Fibroblast of skin of abdomen (primary cell): ENCODE data around the gene AIFM3.

Experiments used
- DNase-seq: peaks from one replicate; pipeline ENCODE4 v3.0.0-alpha.2; 2013

The AIFM3 gene

DNA sequence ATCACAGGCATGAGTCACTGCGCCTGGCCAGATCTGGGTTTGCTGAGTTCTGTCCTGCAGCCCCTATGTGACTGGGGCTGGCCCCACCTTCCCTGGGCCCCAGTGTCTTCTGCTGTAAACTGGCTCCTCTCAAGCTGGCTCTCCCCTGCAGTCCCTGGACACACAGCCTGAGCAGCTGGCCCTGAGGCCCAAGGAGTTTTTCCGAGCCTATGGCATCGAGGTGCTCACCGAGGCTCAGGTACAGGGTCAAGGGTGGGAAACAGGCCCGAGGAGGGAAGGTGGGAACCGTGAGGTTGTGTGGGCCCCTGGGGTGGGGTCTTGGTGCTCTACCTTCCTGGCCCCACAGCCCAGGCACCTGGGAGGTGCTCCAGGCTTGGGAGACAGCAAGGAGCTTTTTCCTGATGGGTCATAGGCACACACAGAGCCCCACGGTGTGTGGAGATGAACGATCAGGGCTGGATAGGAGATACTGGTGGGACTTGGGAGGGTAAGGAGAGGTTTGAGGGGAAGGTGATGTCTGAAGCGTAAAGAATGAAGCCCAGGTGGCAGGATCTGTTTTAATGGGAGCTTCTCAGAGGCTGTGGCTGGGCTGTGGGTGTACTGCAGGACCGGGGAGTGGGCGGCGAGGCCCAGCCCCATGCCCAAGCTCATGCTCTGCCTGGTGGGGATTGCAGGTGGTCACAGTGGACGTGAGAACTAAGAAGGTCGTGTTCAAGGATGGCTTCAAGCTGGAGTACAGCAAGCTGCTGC is 8.7 kb downstream of the AIFM3 start:
- no peak for DNase-seq

DNA sequence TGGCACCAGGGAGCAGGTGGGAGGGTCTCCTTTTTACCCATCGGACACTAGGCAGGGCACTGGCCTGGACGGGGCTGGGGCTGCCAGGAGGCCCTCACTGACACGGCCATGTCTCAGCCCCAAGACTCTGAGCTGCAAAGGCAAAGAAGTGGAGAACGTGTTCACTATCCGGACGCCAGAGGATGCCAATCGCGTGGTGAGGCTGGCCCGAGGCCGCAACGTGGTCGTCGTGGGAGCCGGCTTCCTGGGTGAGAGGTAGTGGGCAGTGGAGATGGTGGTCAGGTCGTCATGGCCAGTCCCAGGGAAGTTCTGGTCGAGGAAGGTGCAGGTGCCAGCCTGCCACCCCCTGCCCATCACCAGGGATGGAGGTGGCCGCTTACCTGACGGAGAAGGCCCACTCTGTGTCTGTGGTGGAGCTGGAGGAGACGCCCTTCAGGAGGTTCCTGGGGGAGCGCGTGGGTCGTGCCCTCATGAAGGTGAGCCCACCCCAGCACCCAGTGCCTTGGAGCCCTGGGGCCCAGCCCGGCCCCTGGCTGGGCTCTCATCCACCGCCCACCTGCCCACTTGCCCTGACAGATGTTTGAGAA is 9.3 kb downstream of the AIFM3 start:
- no peak for DNase-seq

DNA sequence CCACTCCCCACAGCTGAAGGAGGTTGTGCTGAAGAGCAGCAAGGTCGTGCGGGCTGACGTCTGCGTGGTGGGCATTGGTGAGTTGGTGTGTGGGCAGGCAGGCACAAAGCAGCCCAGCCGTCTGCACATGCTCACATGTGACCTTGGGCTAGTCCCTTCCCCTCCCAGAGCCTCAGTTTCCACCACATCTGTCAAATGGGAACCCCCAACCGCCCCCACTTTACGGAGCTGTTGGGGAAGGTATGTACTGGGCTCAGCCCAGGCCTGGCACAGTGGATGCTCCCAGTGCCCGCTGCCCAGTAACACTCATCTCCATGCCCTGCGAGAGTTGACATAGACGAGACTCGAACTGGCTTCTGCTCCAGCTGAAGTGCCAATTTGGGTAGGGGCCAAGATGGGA is 10.0 kb downstream of the AIFM3 start:
- DNase-seq = no peak

DNA sequence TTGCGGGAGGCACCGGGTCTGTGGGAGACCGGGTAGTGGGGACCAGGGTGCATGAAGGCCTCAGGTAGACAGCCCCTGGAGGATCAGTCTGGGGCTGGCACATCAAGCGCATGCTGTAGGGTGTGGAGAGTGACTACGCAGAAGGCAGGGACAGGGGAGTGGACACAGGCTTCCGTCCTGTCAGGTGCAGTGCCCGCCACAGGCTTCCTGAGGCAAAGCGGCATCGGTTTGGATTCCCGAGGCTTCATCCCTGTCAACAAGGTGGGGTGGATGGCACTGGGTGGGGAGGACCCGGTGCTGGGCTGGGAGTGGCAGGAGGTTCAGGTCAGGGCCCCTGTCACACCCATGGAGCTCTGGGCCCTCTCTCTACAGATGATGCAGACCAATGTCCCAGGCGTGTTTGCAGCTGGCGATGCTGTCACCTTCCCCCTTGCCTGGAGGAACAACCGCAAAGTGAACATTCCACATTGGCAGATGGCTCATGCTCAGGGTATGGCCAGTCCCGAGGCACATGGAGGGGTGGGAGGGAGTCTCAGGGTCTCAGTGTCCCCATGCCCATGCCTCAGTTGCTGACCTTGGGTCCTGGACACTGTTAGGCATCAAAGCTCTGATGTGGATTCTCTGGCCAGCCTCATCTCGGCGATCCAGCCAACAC is 10.6 kb downstream of the AIFM3 start:
- no peak for DNase-seq

DNA sequence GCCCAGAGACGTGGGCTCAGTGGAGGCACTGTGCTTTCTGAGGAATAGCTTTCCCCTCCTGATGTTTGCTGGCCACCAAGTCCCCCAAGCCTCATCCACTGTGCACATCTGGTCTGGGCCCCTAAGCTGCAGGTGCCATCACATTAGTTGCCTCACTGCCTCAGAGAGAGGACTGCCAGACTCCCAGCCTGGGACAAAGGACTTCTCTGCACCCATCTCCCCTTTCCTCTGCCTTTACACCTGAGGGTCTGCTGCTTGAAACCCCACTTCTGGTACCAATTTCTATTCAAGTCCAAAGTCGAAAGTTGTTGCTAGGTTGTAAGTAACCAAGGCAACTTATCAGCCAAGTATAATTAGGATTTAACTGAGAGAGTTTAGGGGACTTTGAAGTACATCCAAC is 11.4 kb downstream of the AIFM3 start:
- DNase-seq = no peak

DNA sequence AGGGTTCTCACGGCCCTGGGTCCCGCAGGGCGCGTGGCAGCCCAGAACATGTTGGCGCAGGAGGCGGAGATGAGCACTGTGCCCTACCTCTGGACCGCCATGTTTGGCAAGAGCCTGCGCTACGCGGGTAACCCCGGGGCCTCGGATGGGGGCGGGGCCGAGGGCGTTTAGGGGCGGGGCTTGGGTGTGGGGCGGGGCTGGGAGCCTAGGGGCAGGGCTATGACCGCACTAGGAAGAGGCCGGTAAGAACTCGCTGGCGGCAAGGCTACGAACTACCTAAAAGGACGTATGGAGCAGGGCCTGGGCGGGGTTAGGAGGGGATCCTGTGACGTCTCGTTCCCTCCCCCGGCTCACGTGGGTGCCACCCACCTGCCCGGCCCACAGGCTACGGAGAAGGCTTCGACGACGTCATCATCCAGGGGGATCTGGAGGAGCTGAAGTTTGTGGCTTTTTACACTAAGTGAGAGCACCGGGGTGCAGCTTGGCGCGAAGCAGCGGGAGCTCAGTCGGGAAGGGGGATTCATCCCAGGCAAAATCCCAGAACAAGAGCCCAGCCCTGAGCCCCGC is 12.3 kb downstream of the AIFM3 start:
- DNase-seq = peak; percentile 74

DNA sequence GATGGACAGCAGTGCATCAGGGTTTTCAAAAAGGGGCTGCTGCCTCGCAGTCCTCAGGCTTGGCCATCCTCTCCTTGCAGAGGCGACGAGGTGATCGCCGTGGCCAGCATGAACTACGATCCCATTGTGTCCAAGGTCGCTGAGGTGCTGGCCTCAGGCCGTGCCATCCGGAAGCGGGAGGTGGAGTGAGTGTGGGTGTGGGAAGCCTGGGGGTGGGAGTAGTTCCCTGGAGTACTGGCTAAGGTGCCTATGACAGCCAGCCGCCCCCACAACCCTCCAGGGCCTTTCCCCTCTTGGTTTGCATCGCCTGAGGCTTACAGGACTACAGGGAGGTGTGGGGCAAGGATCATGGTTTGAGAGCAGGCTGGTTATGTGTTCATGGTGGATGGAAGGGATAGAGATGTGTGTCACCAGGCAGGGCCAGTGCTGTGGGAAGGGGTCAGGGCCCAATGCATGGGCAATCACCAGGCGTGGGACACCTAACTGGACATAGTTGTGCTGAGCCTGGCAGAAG is 12.9 kb downstream of the AIFM3 start:
- no peak for DNase-seq

DNA sequence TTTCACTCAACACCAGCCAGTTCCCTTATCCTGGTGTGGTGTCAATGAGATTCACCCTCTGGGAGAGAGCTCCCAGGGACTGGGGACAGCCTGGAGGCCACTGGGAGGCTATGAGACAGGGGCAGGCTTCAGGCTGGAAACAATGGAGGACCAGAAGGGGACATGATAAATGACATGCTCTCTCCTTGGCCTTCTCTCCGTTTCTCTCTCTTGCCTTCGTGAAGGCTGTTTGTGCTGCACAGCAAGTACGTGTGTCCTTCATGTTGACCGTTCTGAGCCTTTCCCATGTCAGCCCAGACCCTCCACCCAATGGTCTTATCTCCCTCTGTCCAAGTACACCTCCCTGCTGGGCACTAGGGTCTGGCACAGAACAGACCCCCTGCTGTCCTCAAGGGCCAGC is 13.5 kb downstream of the AIFM3 start:
- no peak for DNase-seq

DNA sequence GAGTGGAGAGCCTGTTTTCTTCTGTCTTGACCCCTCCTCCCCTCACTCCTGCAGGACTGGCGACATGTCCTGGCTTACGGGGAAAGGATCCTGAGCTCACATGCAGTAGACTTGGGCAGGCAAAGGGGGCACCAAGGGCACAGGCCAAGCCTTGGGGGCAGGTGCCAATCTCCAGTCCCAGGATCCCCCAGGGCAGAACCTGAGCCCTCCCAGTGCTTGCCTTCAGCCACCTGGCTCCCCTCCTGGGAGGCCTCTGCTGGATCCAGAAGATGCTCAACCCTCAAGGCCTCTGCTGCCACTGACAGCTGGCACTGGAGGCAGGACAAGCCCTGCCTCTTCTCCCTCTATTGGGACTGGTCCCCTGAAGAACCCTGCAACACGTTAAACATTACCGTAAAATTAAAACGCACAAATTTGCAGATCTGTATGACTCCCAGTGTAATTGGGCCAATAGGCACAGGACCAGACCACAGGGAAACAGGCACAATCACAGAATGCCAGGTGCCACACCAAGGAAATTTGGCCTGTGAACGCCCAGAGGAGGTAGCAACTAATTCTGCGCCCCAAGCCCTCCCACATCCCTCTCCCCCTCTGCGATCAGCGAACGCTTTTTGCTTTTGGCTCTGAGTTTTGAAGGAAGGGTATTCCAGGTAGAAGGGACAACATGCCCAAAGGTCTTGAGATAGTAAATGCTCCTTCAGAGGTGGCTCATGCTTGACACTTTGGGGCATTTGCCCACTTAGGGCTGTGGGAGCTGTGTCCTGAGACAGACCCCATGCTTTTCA is 14.1 kb downstream of the AIFM3 start:
- no peak for DNase-seq

DNA sequence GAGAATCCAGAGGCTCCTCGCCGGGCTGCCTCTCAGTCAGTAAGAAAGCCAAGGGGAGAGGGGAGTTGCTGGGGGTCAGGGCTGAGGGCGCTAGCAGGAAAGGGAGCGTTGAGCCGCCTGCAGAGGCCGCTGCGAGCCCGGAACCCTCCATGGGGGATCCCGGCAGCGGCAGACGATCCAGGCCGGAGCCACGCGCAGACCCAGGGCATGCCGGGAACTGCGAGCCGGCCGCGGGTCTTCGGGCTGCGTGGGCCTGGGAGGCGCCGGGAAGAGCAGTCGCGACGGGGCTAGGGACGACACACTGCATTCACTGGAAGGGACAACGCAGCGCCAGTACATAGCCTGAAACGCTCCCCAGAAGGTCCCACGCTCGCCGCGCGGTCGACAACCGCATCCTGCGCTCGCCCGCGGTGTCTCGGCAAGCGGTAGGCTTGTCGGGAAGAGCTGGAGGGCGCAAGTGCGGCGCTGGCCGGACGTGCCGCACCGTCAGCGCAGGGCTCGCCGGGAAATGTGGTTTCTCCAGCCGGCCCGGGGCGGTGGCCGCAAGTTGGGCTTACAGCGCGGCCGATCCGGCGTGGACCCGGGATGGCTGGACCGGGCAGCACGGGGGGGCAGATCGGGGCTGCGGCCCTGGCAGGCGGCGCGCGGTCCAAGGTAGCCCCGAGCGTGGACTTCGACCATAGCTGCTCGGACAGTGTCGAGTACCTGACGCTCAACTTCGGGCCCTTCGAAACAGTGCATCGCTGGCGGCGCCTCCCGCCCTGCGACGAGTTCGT is 14.9 kb downstream of the AIFM3 start, which contains the start of gene LZTR1:
TSS of gene LZTR1 (plus strand) at position 511 of the 776 bp plus-strand sequence. CDS start at position 586, 75 bp downstream.
- peak; percentile 77 for DNase-seq

DNA sequence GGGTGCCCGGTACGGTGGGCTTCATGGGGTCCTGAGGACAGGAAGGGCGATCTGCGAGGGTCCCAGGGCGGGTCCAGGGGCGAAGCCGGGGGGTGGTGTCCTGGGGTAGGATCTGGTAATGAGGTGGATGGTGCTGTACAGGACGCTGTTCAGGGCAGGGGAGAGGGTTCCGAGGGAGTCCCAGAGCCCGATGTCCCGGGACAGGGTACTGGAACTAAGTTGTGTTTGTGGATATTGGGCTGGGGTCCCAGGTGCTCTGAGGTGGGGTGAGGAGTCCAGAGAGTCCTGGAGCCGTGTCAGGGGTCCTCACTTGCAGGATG is 15.5 kb downstream of the AIFM3 start:
- DNase-seq = no peak

DNA sequence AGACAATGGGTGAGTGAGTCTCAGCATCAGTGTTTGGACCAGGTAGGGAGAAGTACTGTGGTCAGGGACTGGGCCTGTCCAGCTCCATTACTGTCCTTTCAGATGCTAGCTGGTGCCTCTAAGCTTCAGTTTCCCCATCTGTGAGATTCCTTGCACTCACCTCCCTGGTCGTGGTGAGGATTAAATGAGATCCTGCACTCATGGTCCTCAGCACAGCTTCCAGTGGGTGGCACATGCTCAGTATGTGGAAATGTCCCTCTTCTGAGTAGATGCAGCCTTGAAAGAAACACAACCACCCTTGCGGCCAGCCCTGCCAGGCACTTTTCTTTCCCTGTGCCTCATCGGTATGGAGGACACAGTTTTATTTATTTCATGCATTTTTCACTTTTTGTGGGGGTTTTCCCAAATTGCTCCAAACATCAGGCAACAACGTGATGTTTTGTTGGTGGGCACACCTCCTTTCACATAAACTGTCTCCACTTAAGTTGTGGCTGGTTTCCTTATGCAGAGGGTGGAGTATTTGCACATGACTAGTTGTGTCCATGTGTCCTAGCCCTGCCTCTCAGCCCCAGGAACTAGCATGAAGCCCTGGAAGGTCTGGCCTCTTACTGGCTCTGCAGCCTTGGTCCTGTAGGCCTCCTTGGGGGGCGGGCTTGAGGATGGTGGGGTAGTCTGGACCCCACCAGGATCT is 16.2 kb downstream of the AIFM3 start:
- DNase-seq = no peak

DNA sequence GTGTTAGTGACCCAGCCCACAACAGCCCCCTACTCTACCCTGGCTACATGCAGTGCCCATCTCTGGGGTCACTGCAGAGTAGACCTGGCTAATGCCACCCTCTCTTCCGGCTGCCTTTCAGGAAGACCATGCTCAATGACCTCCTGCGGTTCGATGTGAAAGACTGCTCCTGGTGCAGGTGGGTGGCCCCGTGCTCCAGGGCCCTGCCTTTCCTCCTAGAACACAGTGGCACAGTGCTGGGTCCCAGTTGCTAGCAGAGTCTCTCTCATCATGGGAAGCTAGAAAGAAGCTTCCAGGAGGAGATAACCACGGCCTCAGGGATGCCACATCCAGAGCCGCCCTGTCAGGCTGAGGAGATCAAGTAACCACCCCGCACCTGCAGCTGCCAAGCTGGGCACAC is 18.7 kb downstream of the AIFM3 start:
- DNase-seq = no peak

DNA sequence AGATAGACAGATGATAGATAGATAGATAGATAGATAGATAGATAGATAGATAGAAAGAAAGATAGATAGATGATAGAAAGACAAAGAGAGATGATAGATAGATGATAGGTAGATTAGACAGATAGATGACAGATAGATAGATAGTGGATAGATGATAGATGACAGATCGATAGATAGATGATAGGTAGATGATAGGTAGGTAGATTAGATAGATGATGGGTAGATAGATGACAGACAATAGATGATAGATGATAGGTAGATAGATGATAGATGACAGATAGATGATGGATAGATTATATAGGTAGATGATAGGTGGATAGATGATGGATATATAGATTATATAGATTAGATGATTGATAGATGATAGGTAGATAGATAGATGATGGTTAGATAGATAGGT is 19.3 kb downstream of the AIFM3 start:
- DNase-seq = no peak

DNA sequence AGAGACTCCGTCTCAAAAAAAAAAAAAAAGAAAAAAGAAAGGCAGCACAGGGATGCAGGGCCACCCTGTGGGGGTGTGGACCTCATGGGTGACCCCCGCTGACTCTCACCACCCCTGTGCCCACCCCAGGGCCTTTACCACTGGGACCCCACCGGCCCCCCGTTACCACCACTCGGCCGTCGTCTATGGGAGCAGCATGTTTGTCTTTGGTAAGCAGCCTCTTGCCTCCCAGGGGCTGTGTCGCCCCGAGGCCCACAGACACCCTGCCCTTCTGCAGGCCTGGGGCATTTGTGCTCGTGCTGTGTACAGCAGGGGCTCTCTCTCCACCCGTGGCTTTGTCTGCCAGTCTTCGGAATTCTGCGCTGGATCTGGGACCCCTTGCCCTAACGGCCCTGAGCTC is 20.3 kb downstream of the AIFM3 start:
- DNase-seq = no peak

DNA sequence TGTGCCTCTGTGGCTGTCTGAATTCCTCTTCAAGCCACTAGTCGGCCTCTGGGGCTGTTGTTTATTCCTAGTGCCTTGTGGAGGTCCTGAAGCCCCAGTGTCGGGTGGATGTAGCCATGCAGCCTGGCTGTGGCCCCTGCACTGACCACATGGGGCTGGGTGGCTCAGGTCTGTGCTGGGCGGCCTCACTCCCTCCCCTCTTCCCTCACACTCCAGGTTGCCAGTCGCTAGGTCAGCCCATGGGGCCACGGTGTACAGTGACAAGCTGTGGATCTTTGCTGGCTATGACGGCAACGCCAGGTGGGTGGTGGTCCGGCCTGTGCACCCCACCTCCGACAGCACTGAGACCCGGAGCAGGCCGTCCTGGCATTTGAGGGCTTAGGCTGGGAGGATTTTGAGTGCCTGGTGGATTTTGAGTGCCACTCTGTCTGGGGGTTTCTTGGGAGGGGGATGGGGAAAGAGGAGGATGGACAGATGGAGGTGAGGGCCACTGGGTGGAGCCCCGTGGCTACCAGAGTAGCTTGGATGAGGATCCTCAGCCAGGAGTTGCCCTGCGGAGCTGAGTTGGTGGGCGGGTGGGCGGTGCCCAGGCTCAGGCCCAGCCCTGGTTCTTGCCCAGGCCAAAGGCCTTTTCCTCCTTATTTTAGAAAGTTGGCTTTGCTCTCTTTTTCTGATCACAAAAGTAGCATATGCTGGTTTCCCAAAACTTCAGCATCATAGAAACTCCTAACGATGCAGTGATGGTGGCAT is 21.7 kb downstream of the AIFM3 start:
- DNase-seq = no peak

DNA sequence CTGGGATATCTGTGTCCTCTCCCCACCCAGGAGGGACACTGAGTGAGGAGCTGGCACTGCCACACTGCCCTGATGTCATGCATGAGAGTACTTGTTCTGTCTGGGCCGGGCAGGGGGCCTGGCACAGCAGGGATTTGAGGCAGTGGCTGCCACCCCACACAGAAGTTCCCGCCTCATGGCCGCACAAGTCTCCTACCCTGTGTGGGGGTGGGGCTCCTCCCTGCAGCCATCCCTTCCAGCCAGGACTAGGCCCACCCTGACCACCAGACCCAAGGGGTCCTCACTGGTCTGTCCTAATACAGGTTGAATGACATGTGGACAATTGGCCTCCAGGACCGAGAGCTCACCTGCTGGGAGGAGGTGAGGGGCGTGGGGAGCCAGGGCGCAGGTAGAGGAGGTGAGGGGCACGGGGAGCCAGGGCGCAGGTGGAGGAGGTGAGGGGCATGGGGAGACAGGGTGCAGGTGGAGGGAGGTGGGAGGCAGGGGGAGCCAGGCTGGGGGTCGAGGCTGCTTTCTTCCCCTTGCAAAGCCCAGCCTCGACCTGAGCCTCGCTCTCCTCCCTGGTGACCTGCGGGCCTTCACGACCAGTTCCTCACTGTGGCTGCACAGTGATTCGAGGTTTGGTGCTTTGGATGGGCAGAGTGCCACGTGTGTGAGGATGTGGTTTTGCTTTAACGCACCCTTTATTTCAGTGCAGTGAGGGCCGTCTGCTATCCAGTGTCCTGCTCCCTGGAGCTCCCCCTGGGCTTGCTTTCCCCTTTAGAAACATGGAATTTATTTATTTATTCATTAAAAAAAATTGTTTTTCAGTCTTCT is 22.5 kb downstream of the AIFM3 start:
- peak; percentile 21 for DNase-seq

DNA sequence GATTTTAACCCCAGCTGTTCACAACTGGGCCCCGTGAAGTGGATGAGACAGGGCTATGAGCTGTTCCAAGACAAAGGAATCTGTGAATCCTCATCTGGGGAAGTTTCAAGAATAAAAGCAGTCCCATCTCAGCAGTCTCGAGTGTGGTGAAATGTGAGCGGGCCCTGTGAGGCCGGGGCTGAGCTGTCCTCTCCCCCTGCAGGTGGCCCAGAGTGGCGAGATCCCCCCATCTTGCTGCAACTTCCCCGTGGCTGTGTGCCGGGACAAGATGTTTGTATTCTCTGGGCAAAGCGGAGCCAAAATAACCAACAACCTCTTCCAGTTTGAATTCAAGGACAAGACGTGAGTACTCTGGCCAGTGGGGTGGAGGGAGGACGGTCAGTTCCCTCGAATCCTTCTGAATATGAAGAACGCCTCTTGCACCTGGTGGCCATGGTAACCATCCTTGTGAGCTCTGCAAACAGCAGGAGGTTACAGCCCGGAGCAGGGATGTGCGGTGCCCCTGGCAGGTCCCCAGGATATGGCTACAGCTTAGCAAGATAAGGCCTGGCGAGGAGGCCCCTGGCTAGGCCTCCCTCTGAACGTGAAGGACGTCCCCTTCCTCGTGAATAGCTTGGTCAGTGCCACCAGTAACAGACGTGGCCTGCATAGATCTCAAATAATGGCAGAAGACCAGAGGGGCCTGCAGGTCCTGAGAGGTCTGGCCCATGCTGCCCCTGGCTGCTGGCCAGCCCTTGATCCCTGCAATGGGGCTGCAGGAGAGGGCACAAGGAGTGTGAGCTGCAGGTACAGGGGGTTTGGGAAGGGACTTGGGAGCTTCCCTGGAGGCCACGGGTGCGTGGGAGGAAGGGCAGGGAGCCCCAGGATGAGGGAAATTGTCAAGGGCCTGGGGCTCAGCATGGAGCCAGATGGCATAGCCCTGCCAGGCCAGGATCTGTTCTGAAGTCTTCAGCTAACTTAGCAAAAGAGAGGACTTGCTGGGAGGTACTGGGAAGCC is 23.4 kb downstream of the AIFM3 start:
- DNase-seq = no peak
